UCSD-AML1 (cell line): Measurements from ENCODE around the gene IL1A.
"Not testable (repeated sequence)": the region's sequence is repeated elsewhere in the genome, so short reads cannot be mapped to it uniquely, and the experiment has no call there.

ENCODE experiments used
- DNase-seq: peaks from one replicate; lab custom pipeline; 2025; ENCODE audit not compliant: unreplicated experiment; lab: John Stamatoyannopoulos, UW

The IL1A gene, protein sequence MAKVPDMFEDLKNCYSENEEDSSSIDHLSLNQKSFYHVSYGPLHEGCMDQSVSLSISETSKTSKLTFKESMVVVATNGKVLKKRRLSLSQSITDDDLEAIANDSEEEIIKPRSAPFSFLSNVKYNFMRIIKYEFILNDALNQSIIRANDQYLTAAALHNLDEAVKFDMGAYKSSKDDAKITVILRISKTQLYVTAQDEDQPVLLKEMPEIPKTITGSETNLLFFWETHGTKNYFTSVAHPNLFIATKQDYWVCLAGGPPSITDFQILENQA

DNA sequence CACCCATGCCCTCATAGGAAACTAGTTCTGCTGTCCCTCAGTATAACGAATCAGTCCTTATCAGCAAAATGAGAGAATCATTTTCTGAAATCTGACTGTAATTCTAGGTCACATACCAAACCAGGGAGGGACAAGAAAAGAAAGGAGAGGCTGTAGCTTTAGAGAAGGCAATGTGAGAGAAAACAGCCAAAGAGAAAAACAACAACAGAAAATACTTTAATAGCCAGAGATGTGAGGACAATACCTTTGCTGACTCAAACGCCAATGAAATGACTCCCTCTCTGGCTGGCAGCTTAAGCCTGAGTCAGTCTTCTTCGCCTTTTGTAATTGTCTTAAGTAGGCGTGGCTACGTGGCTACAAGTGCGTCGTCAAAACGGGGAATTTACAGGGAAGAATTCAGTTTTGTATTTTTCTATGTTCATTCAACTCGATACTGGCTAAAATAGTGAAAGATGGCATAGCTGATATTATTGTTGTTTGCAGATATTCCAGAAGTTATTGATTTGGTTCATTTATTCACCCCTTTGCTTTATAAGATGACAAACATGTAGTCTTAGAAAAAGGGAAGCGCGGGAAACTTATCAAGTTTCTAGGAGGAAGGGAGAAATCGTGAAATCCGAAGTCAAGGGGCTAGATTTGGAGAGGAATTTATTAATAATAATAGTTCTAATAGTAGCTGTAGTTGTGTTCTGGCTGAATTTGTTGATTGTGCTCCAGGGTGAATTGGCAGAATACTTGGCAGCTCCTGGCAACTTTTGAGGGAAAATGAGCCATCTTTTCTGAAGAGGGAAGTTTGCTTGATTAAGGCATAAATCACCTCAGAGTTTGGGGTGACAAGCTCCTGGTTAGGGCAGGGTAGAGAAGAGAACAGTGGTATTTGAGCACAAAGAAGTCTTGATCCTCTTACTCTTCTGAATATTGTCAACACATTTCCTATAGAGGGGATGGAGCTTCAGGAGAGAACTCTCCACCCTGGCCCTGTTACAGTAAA lies at the start of gene IL1A:
IL1A (minus strand) TSS at position 295 of the 991 bp plus-strand sequence. CDS start 723 bp downstream, outside the sequence.
- no peak for DNase-seq

DNA sequence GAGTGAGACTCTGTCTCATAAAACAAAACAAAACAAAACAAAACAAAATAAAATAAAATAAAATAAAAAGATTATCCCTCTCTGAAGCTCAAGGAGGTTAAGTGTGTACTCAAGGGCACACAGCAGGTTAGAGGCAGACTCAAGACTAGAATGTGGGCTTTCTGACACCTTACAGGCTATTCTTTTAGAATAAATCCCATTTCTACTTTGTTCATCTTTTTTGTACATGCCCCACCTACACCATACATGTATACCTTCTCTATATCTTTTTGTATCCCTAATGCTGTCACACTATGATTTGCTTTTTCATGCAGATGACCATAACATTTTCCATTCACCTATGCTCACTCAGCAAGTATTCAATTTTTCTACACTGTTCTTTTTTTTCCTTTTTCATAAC lies 49.7 kb upstream of the IL1A start:
- no peak for DNase-seq

DNA sequence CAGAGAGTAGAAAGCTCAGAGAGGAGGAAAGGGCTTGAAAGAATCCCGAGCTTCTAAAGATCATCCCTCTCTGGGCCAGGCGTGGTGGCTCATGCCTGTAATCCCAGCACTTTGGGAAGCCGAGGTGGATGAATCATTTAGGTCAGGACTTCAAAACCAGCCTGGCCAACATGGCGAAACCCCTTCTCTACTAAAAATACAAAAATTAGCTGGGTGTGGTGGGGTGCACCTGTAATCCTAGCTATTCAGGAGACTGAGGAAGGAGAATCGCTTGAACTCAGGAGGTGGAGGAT lies 49.3 kb upstream of the IL1A start:
- not testable (repeated sequence) for DNase-seq

DNA sequence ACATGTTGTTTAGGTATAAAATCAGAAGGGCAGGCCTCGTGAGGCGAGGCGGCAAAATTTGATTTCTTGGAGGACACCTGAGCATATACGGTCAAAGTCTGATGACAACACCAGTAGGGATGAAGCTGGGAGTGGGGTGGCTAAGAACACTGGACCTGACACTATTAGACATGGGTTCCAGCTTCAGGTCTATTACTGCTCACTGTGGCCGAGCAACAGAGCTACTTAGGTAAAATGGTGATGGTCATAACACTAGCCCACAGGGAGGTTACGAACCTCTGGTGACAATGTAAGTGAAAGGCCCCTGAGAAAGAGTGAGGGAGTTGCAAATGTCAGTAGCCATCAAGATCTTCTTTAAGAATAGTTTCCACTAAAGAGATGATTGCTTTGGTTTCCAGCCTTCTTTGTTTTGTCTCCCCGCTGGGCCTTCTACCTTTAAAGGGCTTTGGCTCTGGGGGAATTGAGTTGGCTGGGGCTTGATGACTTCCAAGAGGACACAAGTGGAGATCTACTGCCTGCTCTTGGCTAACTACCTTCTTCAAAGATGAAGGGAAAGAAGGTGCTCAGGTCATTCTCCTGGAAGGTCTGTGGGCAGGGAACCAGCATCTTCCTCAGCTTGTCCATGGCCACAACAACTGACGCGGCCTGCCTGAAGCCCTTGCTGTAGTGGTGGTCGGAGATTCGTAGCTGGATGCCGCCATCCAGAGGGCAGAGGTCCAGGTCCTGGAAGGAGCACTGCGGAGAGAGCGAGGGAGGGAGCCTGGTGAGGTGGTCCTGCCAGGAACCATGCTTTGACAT lies 48.7 kb upstream of the IL1A start:
- no peak for DNase-seq

DNA sequence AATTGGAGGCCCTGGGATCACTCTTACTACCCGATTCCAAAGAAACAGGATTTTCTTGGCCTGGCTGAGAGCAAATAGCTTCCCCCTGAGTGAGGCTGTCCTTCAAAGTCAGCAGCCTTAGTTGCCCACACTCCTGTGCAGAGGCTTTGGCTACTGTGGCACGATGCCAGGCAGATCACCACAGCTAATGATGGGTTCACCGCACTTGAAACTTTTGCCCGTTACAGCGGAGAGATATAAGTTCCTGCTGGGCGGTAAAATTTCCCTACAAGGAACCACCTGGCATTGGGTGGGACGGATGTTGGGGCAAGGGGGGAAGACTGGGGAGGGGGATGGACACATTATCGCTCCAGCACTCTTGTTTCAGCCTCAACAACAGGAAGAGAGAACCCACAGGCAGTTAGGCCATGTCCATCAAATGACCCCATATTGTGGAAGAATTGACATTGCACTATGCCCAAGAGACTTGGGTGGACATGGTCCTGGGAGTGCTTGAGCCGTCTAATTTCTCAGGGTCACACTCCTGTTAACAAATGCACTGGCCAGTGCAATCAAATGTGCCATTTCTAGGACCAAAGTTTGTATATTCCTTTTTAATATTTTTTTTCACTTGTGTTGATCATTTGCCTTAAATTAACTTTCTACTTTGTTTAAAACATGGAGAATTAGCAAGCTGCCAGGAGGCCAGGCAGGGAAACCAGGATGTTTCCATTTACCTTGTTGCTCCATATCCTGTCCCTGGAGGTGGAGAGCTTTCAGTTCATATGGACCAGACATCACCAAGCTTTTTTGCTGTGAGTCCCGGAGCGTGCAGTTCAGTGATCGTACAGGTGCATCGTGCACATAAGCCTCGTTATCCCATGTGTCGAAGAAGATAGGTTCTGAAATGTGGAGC lies 47.9 kb upstream of the IL1A start:
- peak; percentile 90 for DNase-seq

DNA sequence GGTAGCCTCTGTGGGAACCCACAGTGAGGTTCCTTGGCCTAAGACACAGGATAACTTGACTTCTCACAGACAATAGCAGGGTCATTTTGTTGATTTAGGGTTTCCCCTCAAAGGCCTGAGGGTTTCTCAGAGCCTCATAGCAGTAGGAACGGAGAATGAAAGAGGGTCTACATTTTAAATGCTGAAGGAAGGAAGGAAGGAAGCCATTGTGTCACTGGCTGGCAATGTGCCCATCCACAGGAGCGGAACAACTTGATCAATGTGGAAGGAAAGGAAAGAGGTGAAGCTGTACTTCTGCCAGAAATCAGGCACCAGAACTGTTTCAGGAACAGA lies 47.2 kb upstream of the IL1A start:
- no peak for DNase-seq

DNA sequence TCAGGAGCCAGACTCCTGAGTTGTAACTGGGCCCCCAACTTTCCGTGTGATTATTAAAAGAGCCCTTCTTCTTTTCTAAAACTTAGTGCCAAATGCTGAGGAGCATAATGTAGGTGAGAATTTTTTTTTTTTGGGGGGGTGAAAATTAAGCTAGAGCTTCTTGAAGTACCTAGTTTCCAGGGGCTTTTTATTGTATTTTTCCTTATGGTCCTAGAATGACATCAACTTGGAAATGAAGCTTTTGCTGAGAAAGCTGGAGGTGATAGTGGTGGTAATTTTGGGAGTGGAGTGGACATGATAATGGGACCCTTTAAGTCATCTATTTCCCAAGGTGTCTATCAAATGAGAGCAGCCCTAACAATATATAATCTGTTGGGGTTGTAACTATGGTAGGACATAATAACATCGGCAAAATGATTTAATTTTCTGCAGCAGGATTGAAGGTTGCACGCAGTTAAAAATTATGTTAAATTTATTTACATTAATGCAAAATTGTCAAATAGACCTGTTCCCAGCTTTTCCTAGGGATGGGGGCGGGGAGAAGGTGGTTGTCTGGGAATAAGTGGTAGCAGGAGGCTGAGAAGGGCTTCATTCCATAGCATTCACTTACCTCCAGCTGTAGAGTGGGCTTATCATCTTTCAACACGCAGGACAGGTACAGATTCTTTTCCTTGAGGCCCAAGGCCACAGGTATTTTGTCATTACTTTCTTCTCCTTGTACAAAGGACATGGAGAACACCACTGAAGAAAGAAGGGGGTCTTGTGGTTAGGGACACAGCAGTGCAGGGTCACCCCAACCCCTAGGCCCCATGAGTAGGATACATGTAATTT lies 46.6 kb upstream of the IL1A start:
- no peak for DNase-seq

DNA sequence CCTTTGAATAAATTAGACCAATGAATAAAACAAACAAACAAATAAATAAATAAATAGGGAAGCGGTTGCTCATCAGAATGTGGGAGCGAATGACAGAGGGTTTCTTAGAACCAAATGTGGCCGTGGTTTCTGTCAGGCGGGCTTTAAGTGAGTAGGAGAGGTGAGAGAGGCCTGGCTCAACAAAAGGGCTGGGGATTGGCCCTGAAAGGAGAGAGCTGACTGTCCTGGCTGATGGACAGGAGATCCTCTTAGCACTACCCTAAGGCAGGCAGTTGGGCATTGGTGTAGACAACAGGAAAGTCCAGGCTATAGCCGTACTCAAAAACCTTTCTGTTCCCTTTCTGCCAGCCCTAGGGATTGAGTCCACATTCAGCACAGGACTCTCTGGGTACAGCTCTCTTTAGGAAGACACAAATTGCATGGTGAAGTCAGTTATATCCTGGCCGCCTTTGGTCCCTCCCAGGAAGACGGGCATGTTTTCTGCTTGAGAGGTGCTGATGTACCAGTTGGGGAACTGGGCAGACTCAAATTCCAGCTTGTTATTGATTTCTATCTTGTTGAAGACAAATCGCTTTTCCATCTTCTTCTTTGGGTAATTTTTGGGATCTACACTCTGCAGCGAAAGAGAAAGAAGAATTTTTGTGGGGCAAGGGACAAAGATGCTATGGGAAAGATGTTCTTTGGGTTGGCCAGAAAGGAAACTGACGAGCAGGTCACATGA lies 45.8 kb upstream of the IL1A start:
- no peak for DNase-seq

DNA sequence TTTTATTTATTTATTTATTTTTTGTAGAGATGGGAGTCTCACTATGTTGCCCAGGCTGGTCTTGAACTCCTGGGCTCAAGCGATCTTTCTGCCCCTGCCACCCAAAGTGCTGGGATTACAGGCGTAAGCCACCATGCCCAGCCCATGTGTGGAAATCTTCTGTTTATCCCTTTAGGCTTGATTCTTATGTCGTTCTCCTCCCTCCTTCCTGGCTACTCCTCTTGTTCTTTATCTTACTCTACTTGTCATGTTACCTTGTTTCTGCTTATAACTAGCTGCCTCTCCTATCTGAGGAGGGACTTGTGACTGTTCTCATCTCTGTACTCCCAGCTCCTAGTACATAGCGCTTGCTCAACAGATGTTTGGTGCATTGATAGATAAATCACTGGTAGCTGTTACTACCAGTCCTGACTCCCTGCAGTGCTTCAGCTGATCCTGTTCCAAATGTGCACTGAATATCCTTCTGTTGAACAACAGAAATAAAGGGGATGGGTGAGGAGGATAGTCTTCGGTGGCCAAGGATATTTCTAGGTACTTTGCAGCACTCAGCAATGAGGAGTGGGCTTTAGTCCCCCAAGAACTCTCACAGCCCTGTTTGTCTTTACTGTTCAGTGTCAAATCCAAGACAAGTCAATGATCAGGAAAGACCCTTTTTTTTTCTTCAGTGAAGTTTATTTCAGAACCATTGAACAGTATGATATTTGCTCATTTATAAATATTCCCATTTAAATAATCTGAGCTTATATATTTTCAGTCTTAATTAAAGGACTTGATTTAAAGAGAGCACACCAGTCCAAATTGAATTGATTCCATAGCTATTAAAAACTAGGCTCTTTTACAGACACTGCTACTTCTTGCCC lies 45.0 kb upstream of the IL1A start:
- no peak for DNase-seq

DNA sequence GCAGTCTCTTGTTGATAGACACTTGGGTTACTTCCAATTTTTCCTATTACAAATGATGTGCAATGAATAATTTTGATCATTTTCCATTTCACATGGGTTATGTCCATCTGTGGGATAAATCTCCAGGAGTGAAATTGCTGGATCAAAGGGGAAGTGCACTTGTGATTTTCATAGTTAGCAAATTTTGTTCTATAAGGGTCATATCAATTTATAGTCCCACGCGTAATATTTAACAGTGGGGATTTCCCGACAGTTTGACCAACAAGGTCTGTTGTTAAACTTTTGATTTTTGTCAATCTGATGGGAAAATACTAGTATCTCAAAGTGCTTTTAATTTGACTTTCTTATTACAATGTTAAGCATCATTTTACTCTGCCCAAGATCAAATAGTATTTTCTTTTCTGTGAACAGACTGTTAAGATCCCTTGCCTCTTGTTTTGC lies 44.0 kb upstream of the IL1A start:
- DNase-seq, result no peak

DNA sequence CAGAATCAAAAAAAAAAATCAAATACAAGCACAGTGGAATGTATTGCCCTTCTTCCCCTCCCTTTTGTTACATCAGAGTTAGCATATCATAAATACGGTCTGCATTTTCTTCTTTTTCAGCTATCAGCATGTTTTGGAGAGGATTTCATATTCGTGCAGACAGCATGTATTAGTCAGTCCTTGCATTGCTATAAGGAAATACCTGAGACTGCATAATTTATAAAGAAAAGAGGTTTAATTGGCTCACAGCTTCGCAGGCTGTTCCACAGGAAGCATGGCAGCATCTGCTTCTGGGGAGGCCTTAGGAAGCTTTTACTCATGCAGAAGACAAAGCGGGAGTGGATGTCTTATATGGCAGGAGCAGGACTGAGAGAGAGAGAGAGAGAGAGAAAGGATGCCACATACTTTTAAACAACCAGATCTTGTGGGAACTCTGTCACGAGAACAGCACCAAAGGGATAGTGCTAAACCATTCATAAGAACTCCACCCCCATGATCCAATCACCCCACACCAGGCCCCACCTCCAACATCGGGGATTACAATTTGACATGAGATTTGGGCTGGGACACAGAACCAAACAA lies 43.4 kb upstream of the IL1A start:
- DNase-seq, result no peak

DNA sequence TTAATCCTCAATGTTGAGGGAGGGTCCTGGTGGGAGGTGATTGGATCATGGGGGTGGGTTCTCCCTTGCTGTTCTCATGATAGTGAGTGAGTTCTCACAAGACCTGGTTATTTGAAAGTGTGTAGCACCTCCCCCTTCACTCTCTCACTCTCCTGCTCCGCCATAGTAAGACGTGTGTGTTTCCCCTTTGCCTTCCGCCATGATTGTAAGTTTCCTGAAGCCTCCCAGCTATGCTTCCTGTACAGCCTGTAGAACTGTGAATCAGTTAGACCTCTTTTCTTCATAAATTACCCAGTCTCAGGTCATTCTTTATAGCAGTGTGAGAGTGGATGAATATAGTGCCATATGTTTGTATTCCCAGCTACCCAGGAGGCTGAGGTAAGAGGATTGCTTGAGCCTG lies 42.7 kb upstream of the IL1A start:
- no peak for DNase-seq

DNA sequence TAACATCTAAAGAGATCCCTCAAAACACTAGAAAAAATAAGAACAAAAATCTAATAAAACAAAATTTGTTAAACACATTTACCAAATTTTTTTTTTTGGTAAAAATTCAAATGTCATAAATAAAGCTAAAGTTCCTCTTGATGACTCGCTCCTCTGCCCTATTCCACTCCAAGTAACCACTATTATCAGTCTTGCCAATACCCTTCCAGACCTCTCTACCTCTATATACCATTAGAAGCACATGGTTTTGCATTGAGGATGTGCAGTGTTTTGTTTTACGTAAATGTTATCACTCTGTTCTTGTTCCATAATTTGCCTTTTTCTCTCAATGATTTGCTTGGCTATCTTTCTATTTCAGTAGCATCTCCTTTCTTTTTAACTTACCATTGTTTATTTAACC lies 41.4 kb upstream of the IL1A start:
- DNase-seq, result no peak

DNA sequence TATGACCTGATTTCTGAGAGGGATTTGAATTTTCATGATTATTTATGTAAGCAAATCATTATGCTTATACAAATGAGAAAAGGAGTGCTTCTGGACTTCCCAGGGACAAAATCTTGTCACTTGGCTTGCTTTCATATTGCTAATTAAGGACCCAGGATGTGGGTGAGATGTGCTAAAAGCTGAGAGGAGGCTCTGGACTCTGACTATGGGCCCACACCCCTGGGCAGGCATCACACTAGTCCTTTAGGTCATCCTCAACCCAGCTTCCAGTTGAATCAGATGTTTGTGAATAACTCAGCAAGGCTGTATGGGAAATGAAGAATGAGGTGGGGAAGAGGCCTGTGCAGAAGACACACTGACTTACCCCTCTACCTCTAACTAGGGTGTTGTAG lies 40.4 kb upstream of the IL1A start:
- DNase-seq, result no peak

DNA sequence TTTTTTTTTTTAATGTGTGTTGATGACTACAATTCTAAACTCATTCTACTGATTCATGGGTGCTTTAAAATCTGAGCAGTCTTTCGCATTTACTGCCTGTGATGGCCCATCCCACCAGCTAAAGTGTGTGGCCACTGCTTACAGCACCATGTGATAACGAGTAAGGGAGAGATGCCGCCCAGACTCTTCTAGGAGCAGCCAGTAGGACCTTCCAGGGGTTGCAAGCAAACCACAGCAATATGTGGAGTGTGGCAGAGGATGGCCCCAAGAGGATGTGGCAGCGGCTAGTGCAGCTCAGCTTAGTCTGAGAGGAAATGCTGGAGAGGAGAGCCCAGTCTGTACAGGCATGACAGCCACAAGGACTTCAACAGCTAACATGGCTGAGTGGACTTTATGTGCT lies 37.4 kb upstream of the IL1A start:
- peak; percentile 78 for DNase-seq

DNA sequence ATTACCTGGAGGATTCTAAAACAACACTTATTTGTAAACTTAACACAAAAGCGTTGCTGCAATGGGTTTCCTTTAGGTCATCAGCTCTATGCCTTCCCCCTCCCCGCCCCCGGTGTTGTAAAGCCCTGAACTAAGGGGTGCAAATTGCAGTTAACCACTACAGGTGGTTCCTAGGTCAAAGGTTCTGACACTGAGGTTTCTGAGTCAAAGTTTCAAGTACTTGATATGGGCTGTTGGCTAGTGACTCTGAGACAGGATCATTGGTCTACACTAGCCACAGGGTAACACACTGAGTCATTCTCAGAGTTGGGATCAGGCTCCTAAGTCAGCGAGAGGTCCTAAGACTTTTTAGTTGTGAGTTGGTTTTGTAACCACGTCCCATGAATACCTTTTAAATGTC lies 36.8 kb upstream of the IL1A start:
- DNase-seq, result no peak

DNA sequence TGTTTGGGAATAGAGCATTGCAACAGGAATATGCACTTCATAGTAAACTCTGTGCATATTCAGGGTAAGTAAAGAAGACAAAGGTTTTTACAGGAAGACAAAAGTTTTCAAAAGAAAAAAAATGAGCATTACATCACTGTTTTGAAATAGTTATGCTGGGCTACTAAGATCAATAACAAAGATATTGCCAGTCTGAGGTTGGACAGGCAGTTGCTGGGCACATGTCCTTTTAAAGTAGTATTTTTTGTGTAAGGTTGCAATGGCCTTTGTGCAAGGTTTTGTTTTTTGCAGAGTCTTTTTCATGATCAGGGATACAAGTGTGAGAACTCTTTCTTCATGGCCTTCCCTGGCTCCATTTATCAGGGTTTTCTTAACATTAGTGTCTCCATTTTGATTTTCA lies 36.0 kb upstream of the IL1A start:
- no peak for DNase-seq

DNA sequence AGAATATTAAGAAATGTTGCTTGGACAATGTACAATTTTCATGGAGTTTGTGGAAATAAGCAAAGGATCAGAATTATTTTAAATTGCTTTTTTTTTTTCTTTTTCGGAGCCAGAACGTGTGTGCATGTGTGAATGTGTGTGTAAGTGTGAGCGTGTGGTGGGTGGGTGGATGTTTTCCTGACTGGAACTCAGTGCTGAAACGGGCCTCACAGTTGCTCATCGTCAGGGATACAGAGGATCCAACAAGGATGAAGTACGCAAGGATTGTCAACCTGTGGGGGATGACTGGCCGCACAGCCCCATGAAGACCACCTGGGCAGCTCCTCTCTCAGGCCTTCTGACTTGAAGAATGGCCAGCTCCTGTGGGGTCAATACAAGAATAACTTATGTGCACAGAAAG lies 34.8 kb upstream of the IL1A start:
- no peak for DNase-seq
